IMR-90 (cell line): Measurements from ENCODE around the gene CEBPA. TPM values are rescaled to one million over a fixed set of nuclear protein-coding genes. Genes with fewer than 3 reads are reported as not detected.

ENCODE experiments used
- ATAC-seq: fragments of 200-7000 bp; cut with Tn5 transposase; 2 replicates; pipeline ENCODE4 v1.9.1; 2020; ENCODE audit warnings: low read depth, mild to moderate bottlenecking, moderate library complexity
- BruUV-seq: library from RNA; stranded (reverse); fragments of 400-500 nt; replicated peaks from 2 replicates; lab custom pipeline; 2021; lab: Mats Ljungman, UMichigan
- CTCF ChIA-PET: fragments of 300-600 bp; formaldehyde crosslinking; extraction: SDS; loops from one replicate; lab custom pipeline; 2021; ENCODE audit warnings: antibody characterized with exemption; lab: Yijun Ruan, JAX
- POLR2A ChIA-PET: fragments of 300-600 bp; sonication (Branson Sonifier 250); formaldehyde crosslinking; loops from one replicate; lab custom pipeline; 2022; ENCODE audit warnings: antibody characterized with exemption; ENCODE audit not compliant: unreplicated experiment; lab: Charles Lee
- DNase-seq: peaks from one replicate; pipeline ENCODE4 v3.0.0; 2013
- H2AFZ ChIP-seq: replicated peaks from 2 replicates; pipeline ENCODE3; 2013; ENCODE audit warnings: low read length, mild to moderate bottlenecking; ENCODE audit not compliant: poor library complexity
- H2AK5ac ChIP-seq: 2 replicates; pipeline ENCODE4 v1.6.1; 2013; ENCODE audit warnings: low read depth, low read length, inconsistent platforms
- H2AK9ac ChIP-seq: replicated peaks from 2 replicates; pipeline ENCODE3; 2013; ENCODE audit warnings: mild to moderate bottlenecking, low read depth, low read length, moderate library complexity; ENCODE audit not compliant: poor library complexity
- H2BK120ac ChIP-seq: 2 replicates; pipeline ENCODE4 v1.6.1; 2013; ENCODE audit warnings: low read depth, low read length, inconsistent platforms
- H2BK15ac ChIP-seq: 3 replicates; pipeline ENCODE4 v1.6.1; 2013; ENCODE audit warnings: low read depth, low read length, inconsistent platforms
- H2BK20ac ChIP-seq: 2 replicates; pipeline ENCODE4 v1.6.1; 2013; ENCODE audit warnings: low read depth, mild to moderate bottlenecking, inconsistent platforms, low read length, moderate library complexity
- H2BK5ac ChIP-seq: 2 replicates; pipeline ENCODE4 v1.6.1; 2013; ENCODE audit warnings: mild to moderate bottlenecking, low read depth, low read length, inconsistent platforms; ENCODE audit not compliant: poor library complexity, severe bottlenecking
- H3K14ac ChIP-seq: replicated peaks from 2 replicates; pipeline ENCODE4 v1.6.1; 2013; ENCODE audit warnings: low read depth, low read length, inconsistent platforms
- H3K18ac ChIP-seq: 2 replicates; pipeline ENCODE4 v1.6.1; 2013; ENCODE audit warnings: low read depth, low read length, control low read depth
- H3K23ac ChIP-seq: 2 replicates; pipeline ENCODE4 v1.6.1; 2013; ENCODE audit warnings: low read depth, low read length, inconsistent platforms
- H3K27ac ChIP-seq: 2 replicates; pipeline ENCODE4 v1.5.1; 2013; ENCODE audit warnings: mild to moderate bottlenecking, control low read depth, low read length; ENCODE audit not compliant: insufficient read depth
- H3K27me3 ChIP-seq: 2 replicates; pipeline ENCODE4 v1.6.1; 2013; ENCODE audit warnings: low read length; ENCODE audit not compliant: control insufficient read depth, insufficient read depth
- H3K36me3 ChIP-seq: 2 replicates; pipeline ENCODE4 v1.6.1; 2013; ENCODE audit warnings: low read length, mixed read lengths; ENCODE audit not compliant: control insufficient read depth, insufficient read depth
- H3K4ac ChIP-seq: 2 replicates; pipeline ENCODE4 v1.6.1; 2013; ENCODE audit warnings: low read depth, low read length, inconsistent platforms
- H3K4me1 ChIP-seq: 2 replicates; pipeline ENCODE4 v1.6.1; 2013; ENCODE audit warnings: low read length, mixed read lengths; ENCODE audit not compliant: control insufficient read depth, insufficient read depth
- H3K4me2 ChIP-seq: 2 replicates; pipeline ENCODE4 v1.6.1; 2013; ENCODE audit warnings: low read depth, mild to moderate bottlenecking, control low read depth, low read length, moderate library complexity
- H3K4me3 ChIP-seq: 2 replicates; pipeline ENCODE4 v1.5.1; 2013; ENCODE audit warnings: low read depth, mild to moderate bottlenecking, control low read depth, low read length, moderate library complexity; ENCODE audit not compliant: insufficient read depth
- H3K56ac ChIP-seq: 2 replicates; pipeline ENCODE4 v1.6.1; 2013; ENCODE audit warnings: low read length, inconsistent platforms; ENCODE audit not compliant: insufficient read depth; ENCODE audit errors: extremely low read depth
- H3K79me1 ChIP-seq, 2 experiments: 2 replicates each; pipeline ENCODE4 v1.6.1; 2013; ENCODE audit warnings: low read length in 2 of 2, inconsistent platforms in 1 of 2, low read depth in 1 of 2
- H3K9ac ChIP-seq: 2 replicates; pipeline ENCODE4 v1.6.1; 2013; ENCODE audit warnings: low read depth, low read length, control low read depth
- H3K9me1 ChIP-seq: 2 replicates; pipeline ENCODE4 v1.6.1; 2013; ENCODE audit warnings: low read length, inconsistent platforms; ENCODE audit not compliant: insufficient read depth
- H3K9me3 ChIP-seq: 2 replicates; pipeline ENCODE4 v1.6.1; 2013; ENCODE audit warnings: low read length; ENCODE audit not compliant: control insufficient read depth, insufficient read depth
- H4K20me1 ChIP-seq: 2 replicates; pipeline ENCODE4 v1.6.1; 2013; ENCODE audit warnings: low read length, inconsistent platforms; ENCODE audit not compliant: insufficient read depth
- H4K5ac ChIP-seq: 2 replicates; pipeline ENCODE4 v1.6.1; 2013; ENCODE audit warnings: mild to moderate bottlenecking, low read depth, low read length, control low read depth
- H4K8ac ChIP-seq, 2 experiments: 2 replicates each; pipeline ENCODE4 v1.6.1; 2013; ENCODE audit warnings: low read depth in 2 of 2, low read length in 2 of 2, control low read depth in 1 of 2, inconsistent platforms in 1 of 2
- H4K91ac ChIP-seq: 2 replicates; pipeline ENCODE4 v1.6.1; 2013; ENCODE audit warnings: low read depth, low read length, inconsistent platforms; ENCODE audit not compliant: insufficient read depth
- MAZ ChIP-seq: IDR thresholded peaks from 2 replicates; pipeline ENCODE4 v1.6.1; 2012; ENCODE audit warnings: low read depth, mild to moderate bottlenecking, low read length, improper control_type of control experiment, moderate library complexity, borderline replicate concordance
- WGBS, 2 experiments: methylation state at CpG; one replicate each; pipeline versions ENCODE4 v1.1.5 to v1.1.7; 2013; ENCODE audit warnings: missing lambda C conversion rate in 2 of 2; ENCODE audit not compliant: insufficient read length in 1 of 2; ENCODE audit errors: extremely low coverage in 2 of 2; 5-methylcytosine and 5-hydroxymethylcytosine counted together
- dilution Hi-C: fragments of 300-500 bp; cut with HindIII; formaldehyde crosslinking; loops from one replicate; pipeline ENCODE4 v1.14.3; 2018; ENCODE audit warnings: low sequenced_read_pairs; ENCODE audit not compliant: unreplicated experiment
- in situ Hi-C: fragments of 300-500 bp; cut with MboI; formaldehyde crosslinking; loops from 3 replicates; pipeline ENCODE4 v1.14.3; 2019; ENCODE audit warnings: low sequenced_read_pairs, inconsistent platforms, mixed read lengths
- intact Hi-C: fragments of 100-400 bp; cut with micrococcal nuclease; formaldehyde crosslinking; loops from 2 replicates; pipeline ENCODE4 v1.10.0; 2022
- polyA plus RNA-seq, 3 experiments: library from polyadenylated mRNA; depleted of rRNA; stranded (reverse); fragments of >200 nt; gene quantifications; 2 replicates each; pipeline ENCODE4 v1.2.3, GENCODE V29; 2012; ENCODE audit warnings: low replicate concordance in 1 of 3
- total RNA-seq: library from RNA; depleted of rRNA; stranded (reverse); fragments of >200 nt; gene quantifications from 2 replicates; pipeline ENCODE4 v1.2.3, GENCODE V29; 2012
- TF ChIP-seq, protein P1 (sequence below): fragments of 150-350 bp; IDR thresholded peaks from 2 replicates; pipeline ENCODE4 v1.6.1; 2016; ENCODE audit warnings: low read depth, mild to moderate bottlenecking, low read length, moderate library complexity, borderline replicate concordance

Gene CEBPA
- total and polyA plus RNA-seq, 2 of the 4 experiments (the other 2 are of a cell fraction), result under 0.01 to 0.09 TPM

DNA sequence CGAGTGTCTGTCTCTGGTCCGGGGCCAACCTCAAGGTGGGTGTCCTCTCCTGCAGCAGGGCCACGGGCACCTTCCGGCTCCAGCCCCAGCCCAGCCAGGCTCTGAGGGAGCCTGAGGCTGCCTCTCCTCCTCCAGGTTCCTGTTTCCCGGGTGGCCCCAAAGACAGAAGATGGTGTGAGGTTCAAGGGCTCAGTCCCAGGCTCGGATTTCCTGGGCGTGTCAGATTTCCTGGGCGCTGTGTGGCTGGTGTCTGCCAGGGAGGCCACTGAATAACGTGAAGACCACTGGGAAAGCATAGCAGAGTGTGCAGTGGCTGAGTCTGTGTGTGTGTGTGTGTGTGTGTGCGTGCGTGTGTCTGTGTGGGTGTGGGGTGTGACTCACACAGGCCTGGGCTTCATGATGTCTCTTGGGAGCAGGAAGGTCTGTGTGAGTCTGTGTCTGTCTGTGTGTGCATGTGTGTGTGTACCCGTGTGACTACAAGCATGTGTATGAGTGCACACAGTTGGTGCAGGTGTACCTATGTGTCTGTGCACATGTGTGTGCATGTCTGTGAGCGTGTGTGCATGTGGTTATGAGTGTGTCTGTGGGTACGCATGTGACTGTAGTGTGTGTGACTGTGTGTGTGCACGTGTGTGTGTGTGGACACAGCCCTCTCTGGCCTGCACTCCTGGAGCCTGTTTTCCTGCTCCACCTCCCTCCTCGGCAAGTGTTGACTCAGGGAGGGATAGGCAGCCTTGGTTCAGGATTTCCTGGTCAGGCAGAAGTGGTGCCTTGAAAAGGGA, 28.3 kb downstream of the CEBPA start (continued):
- TF ChIP-seq, protein P1, sequence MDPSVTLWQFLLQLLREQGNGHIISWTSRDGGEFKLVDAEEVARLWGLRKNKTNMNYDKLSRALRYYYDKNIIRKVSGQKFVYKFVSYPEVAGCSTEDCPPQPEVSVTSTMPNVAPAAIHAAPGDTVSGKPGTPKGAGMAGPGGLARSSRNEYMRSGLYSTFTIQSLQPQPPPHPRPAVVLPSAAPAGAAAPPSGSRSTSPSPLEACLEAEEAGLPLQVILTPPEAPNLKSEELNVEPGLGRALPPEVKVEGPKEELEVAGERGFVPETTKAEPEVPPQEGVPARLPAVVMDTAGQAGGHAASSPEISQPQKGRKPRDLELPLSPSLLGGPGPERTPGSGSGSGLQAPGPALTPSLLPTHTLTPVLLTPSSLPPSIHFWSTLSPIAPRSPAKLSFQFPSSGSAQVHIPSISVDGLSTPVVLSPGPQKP, result no peak

DNA sequence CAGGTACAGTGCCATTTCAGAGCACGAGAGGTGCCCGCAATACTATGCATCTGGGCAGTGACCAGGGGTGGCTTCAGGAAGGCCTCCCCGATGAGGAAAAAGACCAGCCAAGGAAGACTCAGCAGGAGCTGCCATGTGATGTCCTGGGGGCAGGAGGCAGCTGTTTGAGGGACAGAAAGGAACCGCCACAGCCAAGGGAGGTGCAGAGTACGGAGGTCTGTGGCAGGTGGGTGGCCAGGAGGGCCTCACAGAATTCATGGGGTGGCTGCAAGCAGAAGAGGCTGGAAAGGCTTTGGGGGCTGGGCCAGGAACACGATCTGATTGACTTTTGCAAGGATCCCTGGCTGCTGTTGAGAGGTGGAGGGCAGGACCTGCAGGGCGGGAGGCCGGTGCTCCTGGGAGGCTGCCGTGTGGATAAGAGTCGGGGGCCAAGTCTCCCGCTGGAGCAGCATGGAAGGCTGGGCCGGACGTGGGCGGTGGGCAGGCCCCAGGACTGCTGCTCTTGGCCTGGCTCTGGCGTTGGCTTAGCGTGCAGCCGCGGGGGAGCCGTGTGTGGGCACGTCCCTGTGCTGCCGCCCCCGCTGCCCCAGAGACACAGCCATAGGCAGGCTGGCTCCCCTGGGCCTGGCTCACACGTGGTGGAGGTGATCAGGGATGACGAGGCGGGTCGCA, 29.1 kb downstream of the CEBPA start:
- dilution Hi-C loops (no loop called here), in situ Hi-C loops (no loop called here), intact Hi-C loops (no loop called here)
- no peak for ATAC-seq
- Histone ChIP-seq H4K91ac (no peak overlapping the region), H2BK120ac (no peak overlapping the region), H3K18ac (no peak overlapping the region), H3K23ac (no peak overlapping the region), H2AK9ac (no peak overlapping the region), H3K9ac (no peak overlapping the region), H3K4me2 (no peak overlapping the region), H3K4ac (no peak overlapping the region), H2BK20ac (no peak overlapping the region), H2BK5ac (no peak overlapping the region), H4K20me1 (no peaks in the 10 kb centered on the region), H2AK5ac (no peak overlapping the region), H3K56ac (no peak overlapping the region), H3K9me1 (no peaks in the 10 kb centered on the region), H3K36me3 (no peaks in the 10 kb centered on the region), H3K9me3 (no peaks in the 10 kb centered on the region), H3K4me3 (no peak overlapping the region), H4K5ac (no peak overlapping the region), H3K79me1 (no peaks in the 10 kb centered on the region), H3K27me3 (peaks cover 4% of the 10 kb centered on the region; the same call in 1 of the 2 replicates), H3K27ac (no peak overlapping the region), H3K4me1 (no peaks in the 10 kb centered on the region), H3K14ac (no peak overlapping the region), H2BK15ac (no peak overlapping the region), H2AFZ (no peak overlapping the region), H4K8ac (no peak overlapping the region)
- DNase-seq, result no peak
- no peak for TF ChIP-seq MAZ
- WGBS, 2 experiments, result 53% methylated on average over 14 of the region's 26 CpGs; no CpG with 5 or more reads in 1 of the 2 experiments
- BruUV-seq, result no TSS peak
- POLR2A ChIA-PET, result no interaction called here
- CTCF ChIA-PET, result no interaction called here
